Naive thymus-derived CD4-positive, alpha-beta T cell (primary cell): Measurements from ENCODE around the gene SNAPC2. TPM values are rescaled to one million over a fixed set of nuclear protein-coding genes. Genes with fewer than 3 reads are reported as not detected.
"Not testable (repeated sequence)": the region's sequence is repeated elsewhere in the genome, so short reads cannot be mapped to it uniquely, and the experiment has no call there.

Experiments used
- ATAC-seq: fragments of 150-1000 bp; cut with Tn5 transposase; 2 replicates; pipeline ENCODE4 v1.10.0; 2021; ENCODE audit warnings: mild to moderate bottlenecking, moderate library complexity
- CTCF ChIA-PET: fragments of 350-600 bp; sonication (Branson Sonifier 250); formaldehyde crosslinking; loops from one replicate; lab custom pipeline; 2021; ENCODE audit warnings: antibody characterized with exemption; lab: Charles Lee
- POLR2A ChIA-PET: fragments of 350-600 bp; sonication (Branson Sonifier 250); formaldehyde crosslinking; loops from one replicate; lab custom pipeline; 2021; ENCODE audit warnings: antibody characterized with exemption, inconsistent platforms; lab: Charles Lee
- DNase-seq, 9 donors: peaks; one replicate each; pipeline versions ENCODE4 v3.0.0 to v3.0.0-alpha.2; 2020 to 2022; ENCODE audit warnings: mixed read lengths in 1 of 9
- H3K27ac ChIP-seq: one replicate; pipeline ENCODE4 v1.7.0; 2013; ENCODE audit warnings: mild to moderate bottlenecking, low read depth, low read length, moderate library complexity
- H3K27me3 ChIP-seq, 2 donors: one replicate each; pipeline ENCODE4 v1.7.0; 2013; ENCODE audit warnings: low read length in 2 of 2, mild to moderate bottlenecking in 2 of 2, moderate library complexity in 2 of 2; ENCODE audit not compliant: control insufficient read depth in 2 of 2, insufficient read depth in 2 of 2
- H3K36me3 ChIP-seq, 3 experiments: 1 replicate in 2 of 3; 2 replicates in 1 of 3; pipeline ENCODE4 v1.7.0; 2013; ENCODE audit warnings: low read length in 3 of 3, mild to moderate bottlenecking in 3 of 3, moderate library complexity in 1 of 3; ENCODE audit not compliant: insufficient read depth in 3 of 3, control insufficient read depth in 2 of 3
- H3K4me1 ChIP-seq, 2 donors: one replicate each; pipeline ENCODE4 v1.7.0; 2013; ENCODE audit warnings: low read length in 2 of 2, mild to moderate bottlenecking in 2 of 2, moderate library complexity in 1 of 2; ENCODE audit not compliant: control insufficient read depth in 2 of 2, insufficient read depth in 2 of 2
- H3K4me3 ChIP-seq: 2 replicates; pipeline ENCODE4 v1.7.0; 2013; ENCODE audit warnings: mild to moderate bottlenecking, low read length
- H3K9me3 ChIP-seq, 3 experiments: 1 replicate in 2 of 3; 2 replicates in 1 of 3; pipeline ENCODE4 v1.7.0; 2013; ENCODE audit warnings: low read length in 3 of 3; ENCODE audit not compliant: control insufficient read depth in 2 of 3
- H3K27ac Mint-ChIP-seq, 9 donors: one replicate each; pipeline ENCODE4 v1.8.0; 2020 to 2022; ENCODE audit warnings: mixed read lengths in 9 of 9, mild to moderate bottlenecking in 8 of 9, moderate library complexity in 5 of 9, inconsistent platforms in 2 of 9
- H3K27me3 Mint-ChIP-seq, 5 donors: one replicate each; pipeline ENCODE4 v1.8.0; 2021 to 2022; ENCODE audit warnings: mixed read lengths in 5 of 5, mild to moderate bottlenecking in 1 of 5
- H3K36me3 Mint-ChIP-seq, 5 donors: one replicate each; pipeline ENCODE4 v1.8.0; 2020 to 2022; ENCODE audit warnings: mixed read lengths in 5 of 5, mild to moderate bottlenecking in 3 of 5, inconsistent platforms in 1 of 5
- H3K4me1 Mint-ChIP-seq, 7 donors: one replicate each; pipeline ENCODE4 v1.8.0; 2020 to 2022; ENCODE audit warnings: mixed read lengths in 7 of 7, mild to moderate bottlenecking in 3 of 7, inconsistent platforms in 1 of 7
- H3K4me3 Mint-ChIP-seq, 10 donors: one replicate each; pipeline ENCODE4 v1.8.0; 2020 to 2022; ENCODE audit warnings: mild to moderate bottlenecking in 10 of 10, mixed read lengths in 10 of 10, moderate library complexity in 6 of 10, inconsistent platforms in 2 of 10
- H3K9me3 Mint-ChIP-seq, 11 donors: one replicate each; pipeline ENCODE4 v1.8.0; 2020 to 2022; ENCODE audit warnings: mixed read lengths in 11 of 11, mild to moderate bottlenecking in 4 of 11, inconsistent platforms in 1 of 11, moderate library complexity in 1 of 11
- intact Hi-C, 2 donors: fragments of 100-400 bp; cut with micrococcal nuclease; formaldehyde crosslinking; loops; one replicate each; pipeline ENCODE4 v1.15.1; 2023
- polyA plus RNA-seq, 2 donors: library from polyadenylated mRNA; unstranded; fragments of 300-500 nt; fragmentation: Illumina TruSeq; gene quantifications; one replicate each; pipeline ENCODE4 v1.2.3, GENCODE V29; 2021
- total RNA-seq, 6 experiments: library from RNA in 5 of 6; stranded (reverse) in 5 of 6; gene quantifications; 1 replicate in 5 of 6; 2 replicates in 1 of 6; pipeline ENCODE4 v1.2.3 and lab custom pipeline; 2021 to 2026

SNAPC2 gene
- total and polyA plus RNA-seq, 7 experiments from 2014 or later: 11.5 to 24.4 (median 18.2) TPM

DNA sequence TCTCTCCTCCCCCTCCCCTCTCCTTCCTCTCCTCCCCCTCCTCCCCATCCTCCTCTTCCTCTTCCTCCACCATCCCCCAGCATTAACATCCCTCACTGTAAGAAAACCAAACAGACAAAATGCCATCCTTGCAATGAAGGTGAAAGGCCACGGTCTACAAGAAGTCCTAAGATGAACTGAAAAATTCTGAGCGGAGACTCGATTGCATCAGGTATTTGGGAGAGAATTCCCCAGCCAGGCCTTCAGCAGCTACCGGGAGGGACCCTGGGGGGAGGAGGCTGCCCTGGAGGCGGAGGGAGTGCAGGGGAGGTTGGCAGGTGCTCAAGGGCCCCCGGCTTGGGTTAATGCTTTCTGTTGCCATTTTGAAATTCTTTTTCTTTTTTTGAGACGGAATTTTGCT lies 33.4 kb downstream of the SNAPC2 start:
- H3K9me3 ChIP-seq: no peaks in the 10 kb centered on the region
- ChIA-PET CTCF (interaction anchor here (1.1 kb wide), 1 partner anchor 9 kb away, joined by 4 read pairs; no protein-coding TSS in a partner anchor), POLR2A (no interaction called here)
- H3K4me3 Mint-ChIP-seq: no peak overlapping the region
- no peaks in the 10 kb centered on the region for H3K9me3 Mint-ChIP-seq
- H3K27me3 Mint-ChIP-seq: no peaks in the 10 kb centered on the region
- no peaks in the 10 kb centered on the region for H3K4me1 ChIP-seq
- H3K4me3 ChIP-seq: no peak overlapping the region
- H3K4me1 Mint-ChIP-seq: peaks cover 0 to 5% (median 0%) of the 10 kb centered on the region in 7 donors
- no peak overlapping the region for H3K27ac ChIP-seq
- no peaks in the 10 kb centered on the region for H3K27me3 ChIP-seq
- no peak overlapping the region for H3K27ac Mint-ChIP-seq
- no peak for DNase-seq
- intact Hi-C loops: no loop called here
- peaks cover 0 to 5% (median 0%) of the 10 kb centered on the region in 3 experiments for H3K36me3 ChIP-seq
- H3K36me3 Mint-ChIP-seq: no peaks in the 10 kb centered on the region
- no peak for ATAC-seq

DNA sequence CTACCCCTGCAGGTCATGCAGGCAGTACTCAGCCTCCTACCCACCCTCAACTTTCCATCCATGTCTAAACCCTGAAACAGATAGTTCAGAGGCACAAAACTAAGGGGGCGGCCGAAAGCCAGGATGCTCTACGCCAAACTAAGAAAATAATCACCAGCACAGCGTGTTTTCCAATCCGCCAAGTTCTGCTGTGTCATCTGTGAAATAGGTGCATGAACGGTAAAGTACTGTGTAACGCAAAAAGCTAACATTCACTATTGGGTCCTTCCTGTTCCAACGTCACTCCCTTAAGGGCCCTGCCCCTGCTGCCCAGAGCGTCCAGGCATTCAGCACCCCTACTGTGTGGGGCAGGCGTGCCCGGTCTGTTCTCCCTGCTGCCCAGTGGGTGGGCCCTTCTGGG lies 35.6 kb downstream of the SNAPC2 start:
- Histone ChIP-seq H3K9me3 (no peaks in the 10 kb centered on the region), H3K27me3 (no peaks in the 10 kb centered on the region), H3K27ac (no peak overlapping the region), H3K36me3 (peaks cover 0 to 5% (median 0%) of the 10 kb centered on the region in 3 experiments), H3K4me1 (no peaks in the 10 kb centered on the region), H3K4me3 (no peak overlapping the region)
- no peak for DNase-seq
- Mint-ChIP-seq H3K27ac (no peak overlapping the region), H3K4me1 (peaks cover 0 to 5% (median 0%) of the 10 kb centered on the region in 7 donors), H3K4me3 (no peak overlapping the region), H3K9me3 (no peaks in the 10 kb centered on the region), H3K27me3 (no peaks in the 10 kb centered on the region), H3K36me3 (no peaks in the 10 kb centered on the region)
- intact Hi-C loops: loop anchor here in 1 of 2 donors (5.0 kb wide), 1 partner anchor 37 kb away; no protein-coding TSS in a partner anchor
- no peak for ATAC-seq
- CTCF ChIA-PET: interaction anchor here (0.7 kb wide), 1 partner anchor 397 kb away, joined by 3 read pairs; no protein-coding TSS in a partner anchor
- POLR2A ChIA-PET: interaction anchor here (0.6 kb wide), 2 partner anchors 256 to 1977 kb away, joined by 3 read pairs; no protein-coding TSS in a partner anchor

DNA sequence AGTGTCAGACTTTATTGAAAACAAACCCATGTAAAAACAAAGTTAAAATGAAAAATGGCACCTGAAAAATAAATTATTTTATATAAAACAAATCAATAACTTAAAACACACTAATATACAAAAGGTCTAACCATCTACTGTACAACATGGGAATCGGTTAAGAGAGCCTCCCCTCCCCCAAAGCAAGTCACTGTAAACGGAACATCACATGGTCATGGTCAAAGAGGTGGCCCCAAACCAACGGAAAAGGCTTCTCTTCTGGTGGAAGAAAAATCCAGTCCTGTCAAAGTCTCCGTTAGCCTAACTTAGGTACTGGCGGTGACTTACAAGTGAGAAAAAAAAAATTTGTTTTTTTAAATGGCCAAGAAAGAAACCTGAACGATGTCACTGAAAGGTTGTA lies 39.1 kb downstream of the SNAPC2 start:
- ATAC-seq (no peak), DNase-seq (no peak)
- H3K36me3 Mint-ChIP-seq: peaks cover 0 to 7% (median 4%) of the 10 kb centered on the region in 5 donors
- POLR2A ChIA-PET: no interaction called here
- intact Hi-C loops: loop anchor here in 1 of 2 donors (5.0 kb wide), 1 partner anchor 33 kb away; no protein-coding TSS in a partner anchor
- H3K4me3 ChIP-seq: no peak overlapping the region
- peak overlapping the region in 2 of 9 donors; percentile 42 to 59 for H3K27ac Mint-ChIP-seq
- no peaks in the 10 kb centered on the region for H3K27me3 ChIP-seq
- H3K9me3 ChIP-seq: no peaks in the 10 kb centered on the region
- no peaks in the 10 kb centered on the region for H3K4me1 ChIP-seq
- H3K36me3 ChIP-seq: peaks cover 0 to 41% (median 12%) of the 10 kb centered on the region in 3 experiments
- H3K9me3 Mint-ChIP-seq: no peaks in the 10 kb centered on the region
- peaks cover 0 to 2% (median 0%) of the 10 kb centered on the region in 7 donors for H3K4me1 Mint-ChIP-seq
- no peak overlapping the region for H3K27ac ChIP-seq
- no peaks in the 10 kb centered on the region for H3K27me3 Mint-ChIP-seq
- CTCF ChIA-PET: interaction anchor here (0.6 to 1.1 kb wide), 3 partner anchors 67 to 857 kb away, joined by 3 to 5 read pairs (median 3); no protein-coding TSS in a partner anchor
- no peak overlapping the region for H3K4me3 Mint-ChIP-seq

DNA sequence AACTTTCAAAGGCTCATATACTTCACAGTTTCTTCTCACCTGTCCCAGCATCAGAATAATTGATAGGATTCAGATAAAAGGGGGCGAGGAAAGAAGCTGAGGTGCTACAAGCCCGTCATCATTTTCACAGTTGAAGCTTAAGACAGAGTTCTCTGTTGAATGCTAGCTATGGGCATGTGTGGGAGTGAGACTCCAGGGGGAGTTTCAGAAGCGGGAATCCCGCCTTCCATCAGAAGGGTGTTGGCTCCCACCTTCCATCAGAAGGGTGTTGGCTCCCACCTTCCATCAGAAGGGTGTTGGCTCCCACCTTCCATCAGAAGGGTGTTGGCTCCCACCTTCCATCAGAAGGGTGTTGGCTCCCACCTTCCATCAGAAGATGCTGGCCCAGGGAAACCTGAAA lies 40.9 kb downstream of the SNAPC2 start:
- H3K36me3 Mint-ChIP-seq: peaks cover 0 to 14% (median 6%) of the 10 kb centered on the region in 5 donors

DNA sequence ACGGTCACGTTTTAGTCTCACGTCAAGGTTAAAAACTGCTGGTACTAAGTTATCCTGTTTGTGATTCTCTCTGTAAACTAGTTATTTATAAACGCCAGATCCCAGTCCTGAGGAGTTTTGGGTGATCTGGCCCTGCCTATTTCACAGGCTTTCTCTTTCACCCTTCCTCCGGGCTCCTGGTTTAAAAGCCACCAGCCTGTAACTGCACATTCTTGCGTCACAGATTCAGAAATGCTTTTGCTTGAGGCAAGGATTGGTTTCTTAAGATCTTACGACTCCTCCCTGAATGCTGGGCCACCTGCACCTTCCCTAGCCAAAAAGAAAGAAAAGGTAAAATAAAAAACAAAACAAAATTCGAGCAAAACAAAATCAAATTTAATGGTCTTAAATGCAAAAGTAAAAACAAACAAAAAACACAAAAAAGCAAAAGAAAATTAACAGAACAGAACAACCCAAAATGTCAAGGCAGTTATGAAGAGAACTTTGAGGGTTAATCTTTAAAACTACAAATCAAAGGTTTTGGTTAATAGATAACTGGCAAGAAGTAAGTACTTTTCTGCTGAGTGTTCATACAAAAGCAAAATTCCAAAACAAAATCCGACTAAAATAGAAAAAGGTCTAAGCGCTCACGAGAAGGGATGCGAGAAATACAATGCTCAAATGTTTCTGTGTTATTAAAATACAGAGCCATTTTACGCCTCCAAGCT lies 41.9 kb downstream of the SNAPC2 start:
- H3K27ac ChIP-seq: no peak overlapping the region
- ATAC-seq (no peak), DNase-seq (no peak)
- H3K4me3 ChIP-seq: no peak overlapping the region
- H3K9me3 ChIP-seq: no peaks in the 10 kb centered on the region
- POLR2A ChIA-PET: no interaction called here
- no peak overlapping the region for H3K4me3 Mint-ChIP-seq
- no peaks in the 10 kb centered on the region for H3K9me3 Mint-ChIP-seq
- intact Hi-C loops: no loop called here
- H3K27ac Mint-ChIP-seq: peak overlapping the region in 1 of 9 donors; percentile 27
- no peaks in the 10 kb centered on the region for H3K27me3 Mint-ChIP-seq
- CTCF ChIA-PET: no interaction called here
- peaks cover 0 to 17% (median 9%) of the 10 kb centered on the region in 5 donors for H3K36me3 Mint-ChIP-seq
- no peaks in the 10 kb centered on the region for H3K4me1 ChIP-seq
- H3K27me3 ChIP-seq: no peaks in the 10 kb centered on the region
- H3K36me3 ChIP-seq: peaks cover 0 to 69% (median 12%) of the 10 kb centered on the region in 3 experiments
- peaks cover 0 to 3% (median 0%) of the 10 kb centered on the region in 7 donors for H3K4me1 Mint-ChIP-seq

More for the DNA sequence above, 40.9 kb downstream of the SNAPC2 start:
- CTCF ChIA-PET: interaction anchor here (0.8 kb wide), 1 partner anchor 26 kb away, joined by 3 read pairs; no protein-coding TSS in a partner anchor
- H3K4me3 Mint-ChIP-seq, H3K27me3 ChIP-seq, ATAC-seq, H3K27me3 Mint-ChIP-seq, H3K4me1 ChIP-seq, H3K4me1 Mint-ChIP-seq, H3K9me3 ChIP-seq, POLR2A ChIA-PET, H3K27ac ChIP-seq, H3K4me3 ChIP-seq, DNase-seq, H3K27ac Mint-ChIP-seq, H3K9me3 Mint-ChIP-seq, intact Hi-C loops: not testable (repeated sequence)
- H3K36me3 ChIP-seq: peaks cover 0 to 59% (median 12%) of the 10 kb centered on the region in 3 experiments

DNA sequence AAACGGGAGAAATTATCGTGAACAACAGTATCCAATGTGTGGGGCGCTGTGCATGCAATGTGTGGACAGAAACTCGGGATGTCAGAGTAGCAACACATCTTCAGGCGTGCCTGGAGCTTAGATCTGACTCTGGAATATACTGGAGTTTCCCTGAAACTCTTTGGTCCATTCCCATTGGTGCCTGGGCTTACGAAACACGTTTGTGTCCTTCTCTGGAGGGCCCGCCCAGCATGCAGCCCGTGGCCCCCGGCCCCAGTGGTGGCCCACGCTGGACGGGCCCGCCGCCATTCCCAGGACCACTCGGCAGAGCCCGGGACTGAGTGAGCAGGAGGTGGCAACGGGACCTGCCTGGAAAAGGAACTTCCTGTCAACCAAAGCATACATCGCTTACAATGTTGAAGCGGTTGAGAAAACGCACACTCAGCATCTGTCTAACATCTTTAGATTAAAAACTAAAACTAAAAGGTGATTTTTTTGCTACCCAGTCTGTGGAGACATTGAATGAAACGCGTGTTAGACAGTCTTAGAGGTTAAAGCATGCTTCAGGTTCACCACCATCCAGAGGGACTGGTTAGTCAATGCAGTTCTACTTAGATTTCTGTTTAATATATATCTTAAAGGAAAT lies 42.6 kb downstream of the SNAPC2 start:
- H3K27me3 ChIP-seq: no peaks in the 10 kb centered on the region
- intact Hi-C loops: no loop called here
- peaks cover 0 to 75% (median 16%) of the 10 kb centered on the region in 3 experiments for H3K36me3 ChIP-seq

More for the DNA sequence above, 42.6 kb downstream of the SNAPC2 start:
- CTCF ChIA-PET: no interaction called here
- Histone ChIP-seq H3K4me3 (no peak overlapping the region), H3K9me3 (no peaks in the 10 kb centered on the region), H3K27ac (no peak overlapping the region), H3K4me1 (no peaks in the 10 kb centered on the region)
- Mint-ChIP-seq H3K27ac (no peak overlapping the region), H3K4me3 (no peak overlapping the region), H3K9me3 (no peaks in the 10 kb centered on the region), H3K36me3 (peaks cover 4 to 22% (median 9%) of the 10 kb centered on the region in 5 donors), H3K4me1 (peaks cover 0 to 3% (median 0%) of the 10 kb centered on the region in 7 donors), H3K27me3 (no peaks in the 10 kb centered on the region)
- ATAC-seq (no peak), DNase-seq (no peak)
- POLR2A ChIA-PET: no interaction called here
